PFSK-1 (cell line): ENCODE measurements around the gene FBLN1.
A peak's percentile ranks its signal among the peaks of the same experiment; 100 is the strongest.

Experiments
- FOXP2 ChIP-seq: optimal IDR thresholded peaks from 2 replicates; pipeline ENCODE3; 2011; ENCODE audit warnings: borderline replicate concordance, control low read depth, inconsistent platforms; ENCODE audit not compliant: insufficient read depth; ENCODE audit errors: extremely low read length, extremely low read depth
- POLR2AphosphoS5 ChIP-seq: IDR thresholded peaks from 2 replicates; pipeline ENCODE4 v1.6.1; 2012; ENCODE audit warnings: low read depth, mild to moderate bottlenecking, control low read depth, low read length, moderate library complexity
- SIN3A ChIP-seq: IDR thresholded peaks from 2 replicates; pipeline ENCODE4 v1.6.1; 2012; ENCODE audit warnings: mild to moderate bottlenecking, low read length, moderate library complexity, borderline replicate concordance; ENCODE audit not compliant: insufficient read depth
- TAF1 ChIP-seq: IDR thresholded peaks from 2 replicates; pipeline ENCODE4 v1.6.1; 2012; ENCODE audit warnings: low read length, control low read depth, borderline replicate concordance; ENCODE audit not compliant: insufficient read depth
- TF ChIP-seq, protein P1 (sequence below), 2 experiments: IDR thresholded peaks; 2 replicates each; pipeline versions ENCODE4 v1.6.1 to v1.8.0; 2011 to 2012; ENCODE audit warnings: low read depth in 2 of 2, low read length in 2 of 2, control low read depth in 1 of 2, inconsistent platforms in 1 of 2, mild to moderate bottlenecking in 1 of 2, moderate library complexity in 1 of 2; ENCODE audit not compliant: insufficient read depth in 1 of 2

The FBLN1 gene

DNA sequence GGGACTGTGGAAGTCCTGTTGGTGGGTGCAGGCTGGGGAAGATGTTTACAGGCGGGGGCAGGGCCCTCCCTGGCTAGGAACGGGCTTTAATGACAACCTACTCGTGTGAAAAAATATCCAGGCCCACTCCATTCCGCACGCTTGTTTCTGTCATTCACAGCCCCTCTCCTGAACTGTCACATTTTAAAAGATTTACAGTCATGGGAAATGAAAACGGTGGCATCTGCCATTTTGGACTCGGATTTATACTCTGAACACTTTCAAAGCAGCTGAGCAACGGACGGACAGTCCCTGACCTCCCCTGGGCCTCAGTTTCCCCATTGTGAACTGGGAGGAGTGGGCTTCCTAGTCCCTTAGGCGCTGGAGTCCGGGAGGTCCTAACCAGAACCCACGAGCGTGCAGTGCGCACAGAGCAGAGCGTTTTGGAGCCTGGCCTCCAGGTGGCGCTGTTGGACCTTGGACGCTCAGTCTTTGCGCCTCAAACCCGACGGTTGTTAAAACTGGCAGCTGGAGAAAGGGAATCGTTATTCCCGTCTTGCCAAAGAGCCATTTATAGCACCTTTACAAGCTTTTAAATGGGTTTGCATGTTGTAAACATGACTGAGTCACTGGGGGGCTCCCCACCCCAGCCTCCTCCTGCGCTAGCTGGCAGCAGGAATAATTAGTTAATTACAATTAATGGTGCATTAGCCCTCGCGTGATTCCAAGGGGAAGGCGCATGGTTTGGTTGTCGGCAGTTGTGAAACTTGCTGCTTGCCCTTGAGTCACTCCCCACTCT lies 75.3 kb downstream of the FBLN1 start:
- TF ChIP-seq FOXP2 (peak; percentile 65), TAF1 (no peak)

DNA sequence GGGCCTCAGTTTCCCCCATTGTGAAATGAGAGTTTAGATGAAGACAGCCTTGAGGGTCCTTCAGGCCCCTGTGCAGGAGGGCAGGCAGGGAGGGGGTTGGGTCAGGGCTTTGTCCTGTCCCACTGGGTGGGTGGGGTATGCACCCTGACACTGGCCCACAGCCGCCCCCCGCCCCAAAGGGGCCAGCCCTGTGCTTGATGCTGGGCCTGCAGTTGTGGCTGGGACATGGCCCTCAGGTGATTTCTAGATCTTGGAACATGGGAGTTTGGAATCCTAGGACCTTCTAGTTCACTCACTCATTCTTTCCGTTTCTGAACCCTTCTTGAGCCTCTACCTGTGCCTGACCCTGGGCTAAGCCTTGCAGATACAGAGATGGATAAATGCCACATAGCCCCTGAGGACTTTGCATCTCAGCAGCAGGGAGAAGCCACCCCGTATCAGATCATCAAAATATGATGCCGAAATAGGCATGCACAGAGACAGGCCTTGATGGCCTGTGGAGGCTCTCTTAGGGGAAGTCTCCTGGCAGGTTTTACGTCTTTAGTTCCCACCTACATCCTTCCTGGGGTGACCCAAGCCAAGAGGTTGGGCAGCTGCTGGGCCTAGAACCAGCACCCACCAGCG lies 76.0 kb downstream of the FBLN1 start:
- no peak for TF ChIP-seq TAF1
- no peak for TF ChIP-seq POLR2AphosphoS5
- TF ChIP-seq, protein P1, sequence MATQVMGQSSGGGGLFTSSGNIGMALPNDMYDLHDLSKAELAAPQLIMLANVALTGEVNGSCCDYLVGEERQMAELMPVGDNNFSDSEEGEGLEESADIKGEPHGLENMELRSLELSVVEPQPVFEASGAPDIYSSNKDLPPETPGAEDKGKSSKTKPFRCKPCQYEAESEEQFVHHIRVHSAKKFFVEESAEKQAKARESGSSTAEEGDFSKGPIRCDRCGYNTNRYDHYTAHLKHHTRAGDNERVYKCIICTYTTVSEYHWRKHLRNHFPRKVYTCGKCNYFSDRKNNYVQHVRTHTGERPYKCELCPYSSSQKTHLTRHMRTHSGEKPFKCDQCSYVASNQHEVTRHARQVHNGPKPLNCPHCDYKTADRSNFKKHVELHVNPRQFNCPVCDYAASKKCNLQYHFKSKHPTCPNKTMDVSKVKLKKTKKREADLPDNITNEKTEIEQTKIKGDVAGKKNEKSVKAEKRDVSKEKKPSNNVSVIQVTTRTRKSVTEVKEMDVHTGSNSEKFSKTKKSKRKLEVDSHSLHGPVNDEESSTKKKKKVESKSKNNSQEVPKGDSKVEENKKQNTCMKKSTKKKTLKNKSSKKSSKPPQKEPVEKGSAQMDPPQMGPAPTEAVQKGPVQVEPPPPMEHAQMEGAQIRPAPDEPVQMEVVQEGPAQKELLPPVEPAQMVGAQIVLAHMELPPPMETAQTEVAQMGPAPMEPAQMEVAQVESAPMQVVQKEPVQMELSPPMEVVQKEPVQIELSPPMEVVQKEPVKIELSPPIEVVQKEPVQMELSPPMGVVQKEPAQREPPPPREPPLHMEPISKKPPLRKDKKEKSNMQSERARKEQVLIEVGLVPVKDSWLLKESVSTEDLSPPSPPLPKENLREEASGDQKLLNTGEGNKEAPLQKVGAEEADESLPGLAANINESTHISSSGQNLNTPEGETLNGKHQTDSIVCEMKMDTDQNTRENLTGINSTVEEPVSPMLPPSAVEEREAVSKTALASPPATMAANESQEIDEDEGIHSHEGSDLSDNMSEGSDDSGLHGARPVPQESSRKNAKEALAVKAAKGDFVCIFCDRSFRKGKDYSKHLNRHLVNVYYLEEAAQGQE (IDR thresholded peaks at IDR 0.05; ENCODE audit: insufficient read depth in 1 of 2, low read depth in 2 of 2, low read length in 2 of 2) = no peak
- no peak for TF ChIP-seq FOXP2
- no peak for TF ChIP-seq SIN3A

DNA sequence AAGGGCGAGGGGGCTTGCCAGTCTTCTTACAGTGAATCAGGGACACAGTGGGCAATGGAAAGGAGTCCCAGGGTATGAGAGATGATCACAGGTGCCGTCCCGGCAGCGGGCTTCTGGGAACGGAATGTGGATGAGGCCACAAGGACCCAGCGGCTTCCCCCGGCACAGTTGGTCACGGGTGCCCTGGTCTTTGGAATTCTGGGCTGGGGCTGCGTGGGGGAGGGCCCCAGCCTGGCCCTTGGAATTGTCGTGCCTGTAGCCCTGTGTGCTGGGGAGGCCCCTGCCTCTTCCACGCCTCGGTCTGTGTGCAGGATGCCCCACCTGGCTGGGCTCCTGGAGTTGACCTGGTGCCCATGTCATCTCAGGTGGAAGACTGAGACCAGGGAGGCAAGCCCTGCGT lies 76.6 kb downstream of the FBLN1 start:
- TF ChIP-seq FOXP2 (no peak), SIN3A (no peak), POLR2AphosphoS5 (no peak), TAF1 (no peak)
- TF ChIP-seq, protein P1 (IDR thresholded peaks at IDR 0.05; ENCODE audit: insufficient read depth in 1 of 2, low read depth in 2 of 2, low read length in 2 of 2) = no peak

DNA sequence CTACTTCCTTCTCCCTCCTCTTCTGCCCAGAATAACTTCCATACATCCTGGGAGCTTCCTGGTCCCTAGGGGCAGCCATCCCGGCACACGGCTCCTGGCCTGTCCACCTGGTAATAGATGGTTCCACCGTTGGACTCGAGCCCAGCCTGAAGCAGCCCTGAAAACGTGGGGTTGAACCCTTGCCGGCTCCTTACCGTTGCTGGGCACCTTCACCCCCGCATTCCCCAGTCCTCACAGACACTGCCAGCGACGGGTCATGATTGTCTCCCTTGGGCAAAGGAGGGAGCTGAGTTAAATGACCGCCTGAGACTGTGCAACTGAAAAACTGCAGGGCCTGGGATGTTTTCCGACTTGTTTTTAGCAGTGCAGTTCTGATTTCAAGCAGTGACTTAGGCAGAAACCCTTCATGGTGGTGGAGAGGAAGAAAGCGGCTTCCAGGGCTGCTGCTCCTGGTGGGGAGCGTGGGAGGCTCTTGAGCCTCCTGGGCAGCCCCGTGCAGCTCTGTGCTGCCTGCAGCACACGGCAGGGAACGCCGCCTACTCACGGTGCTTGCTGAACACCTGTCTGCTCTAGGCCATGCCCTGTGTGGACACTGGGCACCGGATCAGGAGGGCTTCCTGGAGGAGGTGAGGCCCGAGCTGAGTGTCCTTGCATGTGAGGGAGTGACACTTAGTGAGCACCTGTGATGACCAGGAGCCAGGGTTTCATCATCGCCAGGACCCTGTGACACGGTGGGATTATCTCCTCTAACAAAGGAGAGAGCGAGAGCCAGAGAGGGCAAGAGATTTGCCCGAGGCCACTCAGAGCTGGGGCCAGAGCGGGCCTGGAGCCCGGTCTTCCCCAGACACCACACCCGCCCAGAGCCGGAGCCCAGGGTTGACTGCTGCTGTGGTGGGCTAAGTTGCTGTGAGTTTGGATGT lies 77.4 kb downstream of the FBLN1 start:
- TF ChIP-seq POLR2AphosphoS5 (no peak), FOXP2 (no peak)
- TF ChIP-seq, protein P1 (IDR thresholded peaks at IDR 0.05; ENCODE audit: insufficient read depth in 1 of 2, low read depth in 2 of 2, low read length in 2 of 2) = no peak

- TF ChIP-seq FOXP2 (no peak), SIN3A (no peak), POLR2AphosphoS5 (no peak), TAF1 (no peak)
- TF ChIP-seq, protein P1 (IDR thresholded peaks at IDR 0.05; ENCODE audit: insufficient read depth in 1 of 2, low read depth in 2 of 2, low read length in 2 of 2) = no peak
These were observed 78.2 kb downstream of the FBLN1 start for GRCh38 chr22:45580726-45581381.
